Activated CD4-positive, alpha-beta T cell treated with anti-CD3 and anti-CD28 coated beads, Interleukin-2, Interleukin-6, amounts not matched to agents 100 ng/mL and 50 ng/mL, durations not matched to agents 16 hours and 8 hours (primary cell): Measurements from ENCODE around the gene SUCLA2.
"Not testable (repeated sequence)": the region's sequence is repeated elsewhere in the genome, so short reads cannot be mapped to it uniquely, and the experiment has no call there.

ENCODE experiments used
- DNase-seq: peaks from one replicate; pipeline ENCODE4 v3.0.0-alpha.2; 2020

The SUCLA2 gene

GRCh38 chr13:47990920-47991466 is 10.1 kb downstream of the SUCLA2 start:
- no peak for DNase-seq

- no peak for DNase-seq
Observed at GRCh38 chr13:47990427-47990826, 10.6 kb downstream of the SUCLA2 start.

GRCh38 chr13:47983070-47983469 is 18.0 kb downstream of the SUCLA2 start:
- no peak for DNase-seq

GRCh38 chr13:47976325-47976724 is 24.7 kb downstream of the SUCLA2 start:
- DNase-seq, result no peak

GRCh38 chr13:47964863-47965262 is 36.2 kb downstream of the SUCLA2 start:
- no peak for DNase-seq

- DNase-seq, result no peak
Observed at GRCh38 chr13:47962237-47962636, 38.8 kb downstream of the SUCLA2 start.

- no peak for DNase-seq
Observed at GRCh38 chr13:47959468-47960247, 41.4 kb downstream of the SUCLA2 start.

GRCh38 chr13:47957073-47957472 is 44.0 kb downstream of the SUCLA2 start:
- no peak for DNase-seq

- DNase-seq, result no peak
Observed at GRCh38 chr13:47955836-47956235, 45.2 kb downstream of the SUCLA2 start.

GRCh38 chr13:47949799-47950198 is 51.3 kb downstream of the SUCLA2 start:
- DNase-seq, result no peak

- no peak for DNase-seq
Observed at GRCh38 chr13:47945738-47946137, 55.3 kb downstream of the SUCLA2 start.

- DNase-seq, result not testable (repeated sequence)
Observed at GRCh38 chr13:47945146-47945545, 55.9 kb downstream of the SUCLA2 start.

- DNase-seq, result no peak
Observed at GRCh38 chr13:47934371-47934770, 66.7 kb downstream of the SUCLA2 start.

- no peak for DNase-seq
Observed at GRCh38 chr13:47932950-47933923, 67.8 kb downstream of the SUCLA2 start.

- DNase-seq, result no peak
Observed at GRCh38 chr13:47930649-47931165, 70.4 kb downstream of the SUCLA2 start.

GRCh38 chr13:47929156-47929555 is 71.9 kb downstream of the SUCLA2 start:
- no peak for DNase-seq

GRCh38 chr13:47917022-47917574 is 84.0 kb downstream of the SUCLA2 start:
- no peak for DNase-seq

- no peak for DNase-seq
Observed at GRCh38 chr13:47908197-47908902, 92.7 kb downstream of the SUCLA2 start.

GRCh38 chr13:47904891-47905290 is 96.2 kb downstream of the SUCLA2 start:
- no peak for DNase-seq

- no peak for DNase-seq
Observed at GRCh38 chr13:47904241-47904640, 96.8 kb downstream of the SUCLA2 start.

GRCh38 chr13:47903836-47904235 is 97.2 kb downstream of the SUCLA2 start:
- DNase-seq, result no peak

- no peak for DNase-seq
Observed at GRCh38 chr13:47901441-47901840, 99.6 kb downstream of the SUCLA2 start.
